ENCODE measurements around the gene ABLIM2. TPM values are rescaled to one million over a fixed set of nuclear protein-coding genes. Genes with fewer than 3 reads are reported as not detected.

ABLIM2 gene
- total RNA-seq, 2 experiments from 2014 or later = 0.58 to 0.64 TPM

DNA sequence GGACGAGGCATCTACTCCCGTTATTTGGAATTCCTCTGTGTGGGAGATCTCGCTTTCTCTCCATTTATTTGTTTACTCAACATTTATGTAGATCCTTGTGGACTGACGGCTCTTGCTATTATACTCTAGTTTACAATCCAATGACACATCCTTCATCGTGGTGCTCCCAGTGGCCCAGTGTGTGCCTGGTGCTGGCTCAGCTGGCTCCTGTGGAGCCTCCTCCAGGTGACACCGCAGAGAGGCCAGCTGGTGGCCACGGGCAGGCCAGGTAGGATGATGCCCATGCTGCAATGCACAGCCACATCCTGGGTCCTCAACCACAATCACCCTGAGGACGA is 134.9 kb downstream of the ABLIM2 start:
- H3K27ac Mint-ChIP-seq = no peak overlapping the region
- CTCF ChIA-PET = no interaction called here

GRCh38 chr4:8022767-8023695 is 135.6 kb downstream of the ABLIM2 start:
- CTCF ChIA-PET = no interaction called here
- Mint-ChIP-seq H3K4me1 (no peaks in the 10 kb centered on the region), H3K9me3 (ENCODE audit: low read depth) (no peaks in the 10 kb centered on the region), H3K27me3 (no peaks in the 10 kb centered on the region), H3K4me3 (no peak overlapping the region), H3K27ac (no peak overlapping the region), H3K36me3 (ENCODE audit: low read depth) (no peaks in the 10 kb centered on the region)
- intact Hi-C loops (cut with DNase I, micrococcal nuclease) = no loop called here
- POLR2A ChIA-PET = no interaction called here
- no peak for DNase-seq
- no peak for ATAC-seq

More for the DNA sequence above, 134.9 kb downstream of the ABLIM2 start:
- POLR2A ChIA-PET = no interaction called here
- Mint-ChIP-seq H3K36me3 (ENCODE audit: low read depth) (no peaks in the 10 kb centered on the region), H3K4me3 (no peak overlapping the region), H3K9me3 (ENCODE audit: low read depth) (no peaks in the 10 kb centered on the region), H3K27me3 (no peaks in the 10 kb centered on the region), H3K4me1 (no peaks in the 10 kb centered on the region)
- intact Hi-C loops (cut with DNase I, micrococcal nuclease) = no loop called here
- ATAC-seq (no peak), DNase-seq (no peak)

GRCh38 chr4:8021796-8022195 is 136.8 kb downstream of the ABLIM2 start:
- H3K4me1 Mint-ChIP-seq = no peaks in the 10 kb centered on the region
- H3K4me3 Mint-ChIP-seq = no peak overlapping the region
- intact Hi-C loops (cut with DNase I, micrococcal nuclease) = no loop called here
- no peaks in the 10 kb centered on the region for H3K27me3 Mint-ChIP-seq
- no peak overlapping the region for H3K27ac Mint-ChIP-seq
- ChIA-PET POLR2A (no interaction called here), CTCF (interaction anchor here (0.5 kb wide), 1 partner anchor 21 kb away, joined by 3 read pairs; no protein-coding TSS in a partner anchor)
- H3K36me3 Mint-ChIP-seq (ENCODE audit: low read depth) = no peaks in the 10 kb centered on the region
- ATAC-seq = no peak
- no peak for DNase-seq
- H3K9me3 Mint-ChIP-seq (ENCODE audit: low read depth) = no peaks in the 10 kb centered on the region

- no peaks in the 10 kb centered on the region for H3K9me3 Mint-ChIP-seq (ENCODE audit: low read depth)
- H3K36me3 Mint-ChIP-seq (ENCODE audit: low read depth) = no peaks in the 10 kb centered on the region
- no peak overlapping the region for H3K27ac Mint-ChIP-seq
- no peak overlapping the region for H3K4me3 Mint-ChIP-seq
- H3K4me1 Mint-ChIP-seq = no peaks in the 10 kb centered on the region
- POLR2A ChIA-PET = no interaction called here
- ATAC-seq (no peak), DNase-seq (no peak)
- intact Hi-C loops (cut with DNase I, micrococcal nuclease) = no loop called here
- H3K27me3 Mint-ChIP-seq = no peaks in the 10 kb centered on the region
- CTCF ChIA-PET = interaction anchor here (0.5 to 0.7 kb wide), 2 partner anchors 33 to 498 kb away, joined by 3 read pairs; no protein-coding TSS in a partner anchor
Observed at GRCh38 chr4:8019396-8020365, 138.9 kb downstream of the ABLIM2 start.

GRCh38 chr4:8016527-8016926 is 142.1 kb downstream of the ABLIM2 start:
- Mint-ChIP-seq H3K27me3 (no peaks in the 10 kb centered on the region), H3K4me3 (no peak overlapping the region), H3K36me3 (ENCODE audit: low read depth) (no peaks in the 10 kb centered on the region), H3K27ac (no peak overlapping the region), H3K4me1 (no peaks in the 10 kb centered on the region), H3K9me3 (ENCODE audit: low read depth) (no peaks in the 10 kb centered on the region)
- ChIA-PET CTCF (no interaction called here), POLR2A (no interaction called here)
- ATAC-seq = no peak
- DNase-seq = no peak
- intact Hi-C loops (cut with DNase I, micrococcal nuclease) = no loop called here

GRCh38 chr4:8015512-8015911 is 143.1 kb downstream of the ABLIM2 start:
- Mint-ChIP-seq H3K4me1 (no peaks in the 10 kb centered on the region), H3K4me3 (no peak overlapping the region), H3K27ac (no peak overlapping the region), H3K36me3 (ENCODE audit: low read depth) (no peaks in the 10 kb centered on the region), H3K9me3 (ENCODE audit: low read depth) (no peaks in the 10 kb centered on the region), H3K27me3 (no peaks in the 10 kb centered on the region)
- intact Hi-C loops (cut with DNase I, micrococcal nuclease) = no loop called here
- ATAC-seq (no peak), DNase-seq (no peak)
- ChIA-PET CTCF (interaction anchor here (0.7 kb wide), 1 partner anchor 60 kb away, joined by 3 read pairs; no protein-coding TSS in a partner anchor), POLR2A (no interaction called here)

DNA sequence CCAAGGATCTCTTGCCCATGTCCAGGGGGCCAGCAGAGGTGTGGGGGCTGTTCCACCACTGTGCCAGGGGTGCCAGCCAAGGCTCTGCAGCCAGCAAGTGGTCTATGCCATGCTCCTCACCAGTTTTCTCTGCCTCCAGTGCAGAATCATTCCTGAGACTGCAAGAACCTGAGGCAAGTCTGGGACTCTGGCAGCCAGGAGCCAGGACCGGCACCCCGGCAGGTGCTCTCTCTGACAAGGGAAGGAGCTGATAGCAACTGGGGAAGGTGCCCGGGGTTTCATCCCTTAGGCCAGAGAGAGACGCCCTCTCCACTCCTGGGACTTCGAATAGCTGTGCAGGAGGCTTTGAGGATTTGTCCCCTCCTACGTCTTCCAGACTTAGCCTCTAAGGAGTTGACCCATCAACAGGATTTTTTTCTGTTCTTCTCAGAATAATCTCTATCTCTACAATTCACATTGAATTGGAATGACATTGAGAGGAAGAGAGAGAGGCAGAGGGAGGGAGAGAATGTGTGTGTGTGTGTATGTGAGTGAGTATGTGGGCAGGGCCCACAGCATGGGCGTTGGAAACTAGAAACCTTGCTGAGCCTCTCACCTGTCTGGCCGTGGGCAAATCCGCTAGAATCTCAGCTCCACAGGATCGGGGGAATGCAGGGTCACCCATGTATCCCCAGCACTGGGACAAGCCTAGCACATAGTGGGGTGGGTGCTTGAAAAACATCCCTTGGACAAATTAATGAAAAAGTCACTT is 144.5 kb downstream of the ABLIM2 start:
- DNase-seq (no peak), ATAC-seq (no peak)
- POLR2A ChIA-PET = no interaction called here
- no peaks in the 10 kb centered on the region for H3K27me3 Mint-ChIP-seq
- H3K27ac Mint-ChIP-seq = no peak overlapping the region
- H3K4me3 Mint-ChIP-seq = no peak overlapping the region
- H3K36me3 Mint-ChIP-seq (ENCODE audit: low read depth) = no peaks in the 10 kb centered on the region
- H3K9me3 Mint-ChIP-seq (ENCODE audit: low read depth) = no peaks in the 10 kb centered on the region
- intact Hi-C loops (cut with DNase I, micrococcal nuclease) = no loop called here
- H3K4me1 Mint-ChIP-seq = no peaks in the 10 kb centered on the region
- CTCF ChIA-PET = no interaction called here

- CTCF ChIA-PET = interaction anchor here (0.6 kb wide), 1 partner anchor 847 kb away, joined by 3 read pairs; no protein-coding TSS in a partner anchor
- Mint-ChIP-seq H3K4me1 (no peaks in the 10 kb centered on the region), H3K27ac (no peak overlapping the region), H3K9me3 (ENCODE audit: low read depth) (no peaks in the 10 kb centered on the region), H3K36me3 (ENCODE audit: low read depth) (no peaks in the 10 kb centered on the region), H3K4me3 (no peak overlapping the region), H3K27me3 (no peaks in the 10 kb centered on the region)
- no peak for DNase-seq
- intact Hi-C loops (cut with DNase I, micrococcal nuclease) = no loop called here
- no peak for ATAC-seq
- POLR2A ChIA-PET = no interaction called here
Observed at GRCh38 chr4:8012517-8012916, 146.1 kb downstream of the ABLIM2 start.

DNA sequence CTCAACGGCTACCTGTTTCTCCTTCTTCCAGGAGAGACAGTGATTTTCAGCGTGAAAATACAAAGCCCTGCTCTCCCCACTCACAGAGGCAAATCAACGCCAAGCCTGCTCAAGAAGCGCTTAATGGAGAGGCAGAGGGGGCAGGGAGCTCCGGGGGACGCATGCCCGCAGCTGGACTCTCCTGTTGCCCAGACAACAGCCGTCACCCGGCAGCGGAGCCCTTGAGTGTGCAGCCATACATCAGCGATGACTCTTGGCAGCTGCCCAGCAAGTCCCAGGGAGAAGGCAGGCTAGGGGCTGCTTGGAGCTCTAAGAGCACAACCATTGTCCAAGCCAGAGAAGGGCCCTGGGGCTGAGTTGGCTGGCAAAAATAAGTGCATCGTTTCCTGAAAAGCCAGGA is 148.0 kb downstream of the ABLIM2 start:
- no peak for ATAC-seq
- Mint-ChIP-seq H3K4me3 (no peak overlapping the region), H3K36me3 (ENCODE audit: low read depth) (no peaks in the 10 kb centered on the region), H3K27ac (no peak overlapping the region), H3K27me3 (no peaks in the 10 kb centered on the region), H3K9me3 (ENCODE audit: low read depth) (no peaks in the 10 kb centered on the region), H3K4me1 (no peaks in the 10 kb centered on the region)
- CTCF ChIA-PET = no interaction called here
- intact Hi-C loops (cut with DNase I, micrococcal nuclease) = no loop called here
- POLR2A ChIA-PET = no interaction called here
- no peak for DNase-seq

DNA sequence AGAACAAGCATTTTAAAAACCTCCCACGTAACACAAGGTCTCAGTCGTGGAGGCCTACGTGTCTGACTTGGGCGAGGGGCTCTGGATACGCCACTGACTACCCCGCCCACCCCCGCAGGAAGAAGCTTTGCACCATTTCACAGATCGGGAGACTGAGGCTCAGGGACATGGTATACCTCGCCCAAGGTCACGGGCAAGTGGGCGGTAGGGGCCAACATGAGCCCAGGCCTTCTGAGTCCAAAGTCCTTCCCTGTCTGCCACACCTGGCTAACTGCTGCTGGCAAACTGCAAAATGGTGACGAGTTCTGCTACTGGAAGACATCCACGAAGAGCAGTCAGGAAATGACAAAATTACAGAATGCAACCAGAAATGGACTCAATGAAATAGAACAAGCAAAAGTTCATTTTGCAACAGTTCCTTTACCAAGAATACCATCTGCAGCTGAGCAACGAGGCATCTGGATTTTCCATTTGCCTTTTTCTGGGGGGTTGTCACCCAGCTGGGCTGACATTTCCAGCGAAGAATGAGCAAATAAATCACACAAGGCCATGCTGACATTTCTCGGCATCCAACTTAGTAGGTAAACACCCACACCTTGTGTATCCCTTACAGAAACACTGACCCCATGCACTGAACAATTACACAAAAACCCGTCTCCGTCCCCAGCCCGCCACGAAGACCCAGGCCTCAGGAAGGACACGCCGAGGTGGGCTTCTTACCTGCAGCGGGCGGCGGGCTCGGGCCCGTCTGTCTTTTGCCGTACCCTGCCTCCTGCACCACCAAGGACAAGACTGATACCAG is 148.7 kb downstream of the ABLIM2 start:
- POLR2A ChIA-PET = no interaction called here
- Mint-ChIP-seq H3K27me3 (no peaks in the 10 kb centered on the region), H3K27ac (no peak overlapping the region), H3K36me3 (ENCODE audit: low read depth) (no peaks in the 10 kb centered on the region), H3K4me1 (no peaks in the 10 kb centered on the region), H3K4me3 (no peak overlapping the region), H3K9me3 (ENCODE audit: low read depth) (no peaks in the 10 kb centered on the region)
- DNase-seq = no peak
- intact Hi-C loops (cut with DNase I, micrococcal nuclease) = no loop called here
- CTCF ChIA-PET = no interaction called here
- no peak for ATAC-seq

GRCh38 chr4:8009097-8009496 is 149.5 kb downstream of the ABLIM2 start:
- Mint-ChIP-seq H3K27ac (no peak overlapping the region), H3K4me1 (no peaks in the 10 kb centered on the region), H3K4me3 (no peak overlapping the region), H3K27me3 (no peaks in the 10 kb centered on the region), H3K9me3 (ENCODE audit: low read depth) (no peaks in the 10 kb centered on the region), H3K36me3 (ENCODE audit: low read depth) (no peaks in the 10 kb centered on the region)
- ChIA-PET CTCF (no interaction called here), POLR2A (no interaction called here)
- intact Hi-C loops (cut with DNase I, micrococcal nuclease) = no loop called here
- DNase-seq (no peak), ATAC-seq (no peak)

Measured in activated CD4-positive, alpha-beta T cell treated with anti-CD3 and anti-CD28 coated beads for 36 hours (primary cell).